ENCODE results near the gene TAS2R3.

Gene TAS2R3

DNA sequence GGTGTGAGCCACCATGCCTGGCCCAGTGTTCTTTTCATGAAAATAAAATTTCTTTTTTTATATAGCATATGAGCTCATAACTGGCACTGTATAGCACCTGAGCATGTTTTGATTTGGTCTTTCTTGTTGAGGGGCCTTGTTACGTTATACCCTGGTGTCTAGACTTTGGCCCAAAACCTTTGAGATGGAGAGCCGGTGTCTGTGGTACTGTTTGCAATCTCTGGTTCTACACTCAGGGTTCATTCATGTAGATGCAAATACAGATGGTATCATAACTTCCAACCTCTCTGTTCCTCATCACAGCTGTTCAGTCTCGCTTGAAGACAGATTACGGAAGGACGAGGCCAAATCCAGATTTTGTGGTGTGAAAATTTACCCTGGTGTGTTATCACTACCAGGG lies 26.0 kb downstream of the TAS2R3 start, which contains the start of gene TAS2R5:
Gene TAS2R5 (plus strand): TSS at position 301 of the 400 bp plus-strand sequence. CDS start 145 bp downstream, outside the sequence.
- no peak within 1 kb of the TSS for H3K27ac ChIP-seq
- TF ChIP-seq CTCF (conservative IDR thresholded peaks at IDR 0.05) (no peak), ZFX (IDR thresholded peaks at IDR 0.05) (no peak)

- no peak overlapping the region for H3K27ac ChIP-seq
- no peak for TF ChIP-seq ZFX (IDR thresholded peaks at IDR 0.05)
- no peak for TF ChIP-seq CTCF (conservative IDR thresholded peaks at IDR 0.05)
Observed at GRCh38 chr7:141792526-141792925, 28.6 kb downstream of the TAS2R3 start.

Measured in C4-2B (cell line).